Right kidney (tissue), 9 donors: ENCODE results near the gene FIBCD1.

Source experiments
- DNase-seq: peaks from one replicate; pipeline ENCODE4 v3.0.0-alpha.2; 2016
- long read RNA-seq, 8 donors: transcript quantifications; one replicate each; lab custom pipeline, GENCODE V29; 2026

FIBCD1 gene, protein sequence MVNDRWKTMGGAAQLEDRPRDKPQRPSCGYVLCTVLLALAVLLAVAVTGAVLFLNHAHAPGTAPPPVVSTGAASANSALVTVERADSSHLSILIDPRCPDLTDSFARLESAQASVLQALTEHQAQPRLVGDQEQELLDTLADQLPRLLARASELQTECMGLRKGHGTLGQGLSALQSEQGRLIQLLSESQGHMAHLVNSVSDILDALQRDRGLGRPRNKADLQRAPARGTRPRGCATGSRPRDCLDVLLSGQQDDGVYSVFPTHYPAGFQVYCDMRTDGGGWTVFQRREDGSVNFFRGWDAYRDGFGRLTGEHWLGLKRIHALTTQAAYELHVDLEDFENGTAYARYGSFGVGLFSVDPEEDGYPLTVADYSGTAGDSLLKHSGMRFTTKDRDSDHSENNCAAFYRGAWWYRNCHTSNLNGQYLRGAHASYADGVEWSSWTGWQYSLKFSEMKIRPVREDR
- long read RNA-seq, donor 1 = 0 reads
- long read RNA-seq, donor 2 = 0 reads
- long read RNA-seq, donor 3 = 0 reads
- long read RNA-seq, donor 4, partial matches to known transcripts = 0 of 1 reads
- long read RNA-seq, donor 4, other reads (novel, unspliced or antisense) = 0 of 1 reads
- long read RNA-seq, donor 5 = 0 reads
- long read RNA-seq, donor 6 = 0 reads
- long read RNA-seq, donor 7 = 0 reads
- long read RNA-seq, donor 8 = 0 reads

DNA sequence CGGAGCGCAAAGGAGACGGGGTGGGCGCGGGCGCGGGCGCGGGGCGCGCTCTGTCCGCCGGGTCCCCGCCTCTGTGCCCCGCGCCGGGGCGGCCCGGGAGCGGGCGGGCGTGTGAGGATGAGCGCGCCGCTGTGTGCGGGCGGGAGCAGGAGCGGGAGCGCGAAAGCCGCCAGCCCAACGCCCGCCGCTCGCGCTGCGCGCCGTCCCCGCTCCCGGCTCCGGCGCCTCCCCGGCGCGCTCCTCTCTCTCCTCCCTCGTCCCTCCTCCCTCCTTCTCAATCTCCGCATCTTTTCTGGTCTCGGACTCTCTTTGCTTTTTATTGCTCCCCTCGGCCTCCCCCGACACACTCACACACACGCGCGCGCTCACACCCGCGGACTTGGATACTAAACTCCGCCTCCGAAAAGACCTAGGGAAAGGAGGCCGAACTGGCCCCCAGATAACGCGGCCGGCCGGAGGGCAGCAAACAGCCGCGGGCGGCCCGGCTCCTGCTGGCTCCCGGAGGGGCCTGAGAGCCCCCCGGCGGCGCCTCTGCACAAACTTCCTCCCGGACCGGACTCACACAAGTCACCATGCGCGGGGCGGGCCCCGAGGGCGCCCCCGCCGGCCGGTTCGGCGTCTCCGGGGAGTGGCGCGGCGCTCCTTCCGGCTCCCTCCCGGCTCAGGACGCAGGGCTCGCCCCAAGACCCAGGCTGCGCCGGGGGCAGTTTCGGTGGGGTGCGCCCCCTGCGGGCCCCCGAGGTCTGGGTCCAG is at the start of gene FIBCD1:
TSS of gene FIBCD1 (minus strand) at position 596 of the 753 bp plus-strand sequence. CDS start 640 bp downstream, outside the sequence.
- DNase-seq = peak; percentile 82

DNA sequence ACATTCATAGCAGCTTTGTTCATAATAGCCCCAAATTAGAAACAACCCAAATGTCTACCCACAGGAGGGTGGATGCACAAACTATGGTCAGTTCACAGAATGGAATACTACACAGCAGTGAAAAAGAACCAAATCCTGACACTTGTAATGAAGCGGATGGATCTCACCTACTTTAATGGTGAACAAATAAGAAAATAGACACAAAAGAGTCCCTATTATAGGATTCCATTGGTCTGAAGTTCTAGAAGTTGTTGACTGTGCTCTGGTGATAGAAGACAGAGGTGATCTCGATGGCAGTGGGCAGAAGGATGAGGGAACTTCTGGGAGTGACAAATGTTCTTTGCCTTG is 49.3 kb upstream of the FIBCD1 start:
- DNase-seq = no peak

GRCh38 chr9:130987738-130988399 is 48.8 kb upstream of the FIBCD1 start:
- DNase-seq = no peak

DNA sequence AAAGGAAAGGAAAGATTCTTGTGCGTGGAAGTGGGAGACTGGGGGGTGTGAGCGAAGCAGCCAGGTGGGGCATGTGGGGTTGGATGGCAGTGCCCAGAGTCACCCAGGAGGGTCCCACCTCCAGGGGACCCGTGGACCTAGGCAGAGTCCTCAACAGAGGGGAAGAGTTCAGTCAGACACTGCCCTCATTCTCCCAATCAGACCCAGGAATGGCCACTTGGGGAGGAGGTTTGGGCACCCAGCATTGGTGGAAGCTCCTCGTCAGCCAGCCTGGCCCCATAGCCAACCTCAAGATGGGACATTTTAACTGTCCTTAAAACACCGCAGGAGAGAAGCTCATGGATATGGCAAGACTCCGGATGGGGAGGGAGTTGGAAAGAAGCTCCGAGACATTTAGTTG is 48.0 kb upstream of the FIBCD1 start:
- no peak for DNase-seq

- no peak for DNase-seq
Measured at GRCh38 chr9:130986356-130986965, 47.4 kb upstream of the FIBCD1 start.

DNA sequence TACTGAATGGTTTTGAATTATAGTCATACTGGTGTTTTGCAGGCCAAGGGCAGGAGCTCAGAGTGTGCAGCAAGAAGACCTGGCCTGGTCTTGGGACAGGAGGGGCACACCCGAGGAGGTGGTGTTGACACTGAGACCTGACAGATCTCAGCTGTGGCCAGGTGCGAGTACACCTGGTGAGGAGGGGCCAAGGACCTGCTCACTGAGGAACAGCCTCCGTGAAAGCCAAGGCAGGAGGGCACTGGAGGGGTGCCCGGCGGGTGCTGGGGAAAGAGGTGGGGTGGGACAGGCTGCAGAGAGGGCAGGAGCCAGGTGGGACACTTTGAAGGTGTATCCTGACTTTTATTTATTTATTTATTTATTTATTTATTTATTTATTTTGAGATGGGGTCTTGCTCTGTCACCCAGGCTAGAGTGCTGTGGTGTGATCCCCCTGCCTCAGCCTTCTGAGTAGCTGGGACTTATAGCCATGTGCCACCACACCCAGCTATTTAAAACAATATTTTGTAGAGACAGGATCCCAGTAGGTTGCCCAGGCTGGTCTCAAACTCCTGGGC is 46.6 kb upstream of the FIBCD1 start:
- DNase-seq = no peak

GRCh38 chr9:130985029-130985428 is 46.0 kb upstream of the FIBCD1 start:
- no peak for DNase-seq

- DNase-seq = no peak
Measured at GRCh38 chr9:130984521-130984920, 45.5 kb upstream of the FIBCD1 start.

DNA sequence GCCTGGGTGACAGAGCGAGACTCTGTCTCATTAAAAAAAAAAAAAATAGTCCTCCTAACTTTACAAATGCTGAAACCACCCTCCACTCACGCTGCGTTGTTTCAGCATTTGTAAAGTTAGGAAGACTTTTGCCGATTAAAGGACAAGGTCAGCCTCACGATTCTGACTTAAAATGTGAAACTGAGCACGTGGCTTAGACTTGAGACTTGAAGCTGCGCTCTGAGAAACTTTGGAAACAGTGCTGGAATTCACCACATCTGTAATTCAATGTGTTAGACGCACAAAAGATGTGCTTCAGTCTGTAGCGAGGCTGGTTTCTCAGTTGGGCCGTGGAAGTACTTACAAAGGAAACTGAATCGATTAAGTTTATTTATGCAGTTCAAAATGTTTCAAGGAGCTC is 44.9 kb upstream of the FIBCD1 start:
- no peak for DNase-seq

DNA sequence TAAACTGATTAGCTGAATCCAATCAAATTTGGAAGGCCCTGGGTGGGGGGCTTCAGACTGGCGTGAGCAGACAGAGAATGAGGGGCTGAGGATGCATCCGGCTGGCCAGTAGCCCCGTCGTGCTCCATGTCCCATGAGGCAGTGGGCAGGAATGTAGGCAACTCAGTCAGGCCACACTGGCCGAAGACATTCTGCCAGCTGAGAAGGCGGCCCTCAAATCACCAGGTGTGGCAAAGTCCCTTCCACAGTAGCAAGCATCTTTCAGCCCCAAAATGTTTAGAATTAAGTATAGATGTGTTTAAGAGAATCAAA is 44.3 kb upstream of the FIBCD1 start:
- no peak for DNase-seq

DNA sequence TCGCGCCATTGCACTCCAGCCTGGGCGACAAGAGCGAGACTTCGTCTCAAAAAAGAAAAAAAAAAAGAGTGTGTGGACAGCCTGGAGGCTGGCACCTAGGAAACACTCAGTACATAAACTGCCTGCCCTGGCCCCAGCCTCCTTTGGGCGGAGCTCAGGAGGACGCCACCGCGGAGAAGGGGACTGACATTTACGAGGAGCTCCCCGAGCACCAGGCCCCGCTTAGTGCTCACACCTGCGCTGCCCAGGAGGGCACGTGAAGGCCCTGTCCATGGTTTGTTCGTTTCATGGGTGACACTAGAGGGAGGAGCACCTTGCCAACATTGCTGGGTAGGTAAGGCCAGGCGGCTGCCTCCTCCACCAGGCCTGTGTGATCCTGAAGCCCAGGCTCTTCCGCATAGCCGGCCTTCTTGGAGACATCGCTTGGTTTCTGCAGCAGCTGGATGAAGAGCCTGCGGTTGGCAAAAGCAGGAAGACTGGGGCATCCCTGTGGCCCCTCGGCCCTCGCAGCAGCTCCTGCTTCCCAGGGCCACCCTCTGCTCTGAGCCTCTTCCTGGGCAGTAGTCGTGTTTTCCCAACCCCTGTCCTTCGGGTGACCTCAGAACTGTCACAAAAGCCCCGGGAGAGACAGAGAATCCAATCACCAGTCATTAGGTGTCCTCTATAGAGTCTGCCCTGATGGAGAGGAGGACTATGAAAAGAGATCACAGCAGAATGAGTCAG is 43.8 kb upstream of the FIBCD1 start:
- no peak for DNase-seq

- DNase-seq = no peak
Measured at GRCh38 chr9:130981756-130982137, 42.7 kb upstream of the FIBCD1 start.

DNA sequence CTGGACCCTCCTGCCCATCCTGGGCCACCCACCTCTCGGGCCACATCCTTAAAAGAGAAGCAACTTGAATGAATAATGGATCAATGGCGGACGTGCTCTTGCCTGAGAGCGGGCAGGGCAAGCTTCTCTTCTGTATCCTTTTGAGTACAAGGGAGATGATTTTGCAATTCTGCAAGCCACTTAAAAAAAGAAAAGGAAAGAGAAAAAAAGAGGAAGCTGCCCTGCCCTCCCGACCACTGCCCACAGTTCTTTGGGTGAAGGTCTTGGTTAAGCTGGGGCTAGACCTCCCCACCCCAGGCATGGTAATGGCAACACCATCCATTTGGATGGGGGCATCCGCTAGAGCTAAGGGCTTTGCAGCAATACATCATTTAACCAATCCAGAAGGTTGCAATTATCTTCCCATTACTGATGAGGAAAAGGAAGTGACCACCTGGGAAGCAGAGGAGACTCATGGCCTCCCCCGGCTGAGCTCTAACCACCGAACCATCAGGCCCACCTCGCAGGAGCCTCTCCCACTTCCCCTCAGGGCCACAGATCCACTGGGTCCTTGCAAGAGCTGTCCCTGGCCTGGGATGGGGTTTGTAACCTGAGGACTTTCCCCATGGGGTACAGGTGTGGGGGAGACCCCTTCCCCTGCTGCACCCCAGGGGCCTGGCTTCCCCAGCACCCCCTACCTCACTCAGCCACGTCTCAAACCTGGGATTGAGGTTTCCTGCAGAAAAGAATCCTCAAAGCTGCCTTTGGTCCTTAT is 42.1 kb upstream of the FIBCD1 start:
- DNase-seq = no peak

DNA sequence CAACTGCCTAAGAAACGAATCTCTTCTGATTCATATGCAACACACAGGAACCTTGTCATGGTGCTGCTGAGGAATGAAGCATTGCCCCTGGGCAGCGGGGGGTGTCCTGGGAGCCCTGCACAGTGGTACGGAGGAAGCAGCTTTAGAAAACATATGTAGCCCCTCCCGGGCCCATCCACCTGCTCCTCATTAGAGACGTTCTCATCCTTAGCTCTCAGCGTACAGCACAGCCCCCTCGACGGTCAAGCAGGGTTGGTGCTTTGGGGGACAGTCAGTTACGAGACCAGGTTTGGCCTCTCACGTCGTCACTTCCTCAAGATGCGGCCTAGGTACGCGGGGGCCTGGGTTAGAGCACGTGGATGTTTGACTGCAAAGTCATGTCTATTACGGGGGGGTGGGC is 41.5 kb upstream of the FIBCD1 start:
- no peak for DNase-seq

DNA sequence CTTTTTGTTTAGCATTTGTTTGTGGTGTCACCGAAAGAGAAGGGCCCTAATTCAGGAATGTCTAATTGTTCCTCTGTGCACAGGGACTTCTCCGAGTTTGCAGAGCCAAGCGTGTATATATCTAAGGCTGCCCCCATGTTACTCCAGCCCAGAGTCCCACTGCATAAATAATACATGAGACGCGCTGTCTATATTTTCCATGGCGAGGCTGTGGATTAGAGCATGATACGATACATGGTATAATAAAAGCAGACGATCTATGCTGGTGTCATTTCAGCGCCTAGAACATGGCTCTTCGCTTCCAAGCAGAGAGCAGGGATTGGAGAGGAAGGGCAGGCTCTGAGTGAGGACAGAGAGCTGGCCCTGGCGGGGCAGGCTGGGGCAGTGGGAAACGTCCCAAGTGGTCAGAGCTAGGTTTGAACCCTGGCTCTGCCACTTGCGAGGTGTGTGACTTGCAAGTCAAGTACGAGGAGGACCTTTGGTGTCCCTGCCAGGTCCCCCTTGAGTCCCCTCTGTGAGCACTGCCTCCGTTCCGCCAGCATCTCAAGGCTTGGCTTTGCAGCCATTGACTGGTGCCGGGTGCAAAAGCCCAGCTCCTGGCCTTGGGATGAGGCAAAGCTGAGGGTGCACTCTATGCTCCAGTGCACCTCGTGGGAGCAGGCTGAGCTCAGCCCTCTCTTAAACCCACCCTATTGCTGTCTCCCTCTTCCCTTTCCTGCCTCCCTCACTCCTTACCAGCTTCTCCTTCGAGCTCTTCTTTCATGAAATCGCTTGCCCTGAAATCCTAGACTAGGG is 40.7 kb upstream of the FIBCD1 start:
- no peak for DNase-seq

DNA sequence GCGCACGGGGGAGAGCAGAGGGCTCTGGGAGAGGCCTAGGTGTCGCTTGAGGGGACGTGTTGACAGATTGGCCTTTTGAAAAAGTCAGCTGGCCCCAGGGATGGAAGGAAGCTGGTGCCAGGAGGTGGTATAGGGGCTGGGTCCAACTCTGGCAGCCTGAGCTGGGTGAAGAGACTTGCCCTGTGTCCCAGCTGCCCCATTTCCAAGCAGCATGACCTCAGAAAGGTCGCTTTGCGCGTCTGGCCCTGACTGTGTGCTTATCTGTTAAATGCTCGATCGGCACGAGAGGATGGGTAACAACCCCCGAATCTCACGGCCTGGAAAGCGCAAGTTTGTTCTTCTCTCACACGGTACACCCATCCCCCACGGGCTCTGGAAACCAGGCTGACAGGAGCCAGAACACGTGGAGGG is 38.8 kb upstream of the FIBCD1 start:
- no peak for DNase-seq

- no peak for DNase-seq
Measured at GRCh38 chr9:130975932-130976841, 37.1 kb upstream of the FIBCD1 start.

- no peak for DNase-seq
Measured at GRCh38 chr9:130975156-130975555, 36.1 kb upstream of the FIBCD1 start.

DNA sequence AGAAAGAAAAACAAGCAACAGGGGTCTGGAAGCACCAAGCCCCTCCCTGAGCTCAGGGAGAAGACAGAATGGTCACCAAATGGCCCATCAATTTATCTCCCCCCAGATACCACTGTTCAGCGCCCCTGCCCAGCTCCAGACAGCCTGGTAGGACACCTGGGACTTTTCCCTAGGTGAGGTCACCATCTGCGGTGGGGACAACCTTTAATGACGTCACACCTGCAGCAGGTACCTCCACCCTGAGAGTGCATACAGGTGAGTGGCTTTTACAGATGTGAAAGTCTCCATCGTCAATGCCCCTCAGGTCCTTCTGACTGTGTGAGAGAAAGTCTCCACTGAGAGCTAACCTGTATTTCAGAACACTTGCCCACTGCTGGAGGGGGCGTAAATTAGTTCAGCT is 35.6 kb upstream of the FIBCD1 start:
- no peak for DNase-seq
